Measurements from ENCODE around the gene PELI2.

PELI2 gene

DNA sequence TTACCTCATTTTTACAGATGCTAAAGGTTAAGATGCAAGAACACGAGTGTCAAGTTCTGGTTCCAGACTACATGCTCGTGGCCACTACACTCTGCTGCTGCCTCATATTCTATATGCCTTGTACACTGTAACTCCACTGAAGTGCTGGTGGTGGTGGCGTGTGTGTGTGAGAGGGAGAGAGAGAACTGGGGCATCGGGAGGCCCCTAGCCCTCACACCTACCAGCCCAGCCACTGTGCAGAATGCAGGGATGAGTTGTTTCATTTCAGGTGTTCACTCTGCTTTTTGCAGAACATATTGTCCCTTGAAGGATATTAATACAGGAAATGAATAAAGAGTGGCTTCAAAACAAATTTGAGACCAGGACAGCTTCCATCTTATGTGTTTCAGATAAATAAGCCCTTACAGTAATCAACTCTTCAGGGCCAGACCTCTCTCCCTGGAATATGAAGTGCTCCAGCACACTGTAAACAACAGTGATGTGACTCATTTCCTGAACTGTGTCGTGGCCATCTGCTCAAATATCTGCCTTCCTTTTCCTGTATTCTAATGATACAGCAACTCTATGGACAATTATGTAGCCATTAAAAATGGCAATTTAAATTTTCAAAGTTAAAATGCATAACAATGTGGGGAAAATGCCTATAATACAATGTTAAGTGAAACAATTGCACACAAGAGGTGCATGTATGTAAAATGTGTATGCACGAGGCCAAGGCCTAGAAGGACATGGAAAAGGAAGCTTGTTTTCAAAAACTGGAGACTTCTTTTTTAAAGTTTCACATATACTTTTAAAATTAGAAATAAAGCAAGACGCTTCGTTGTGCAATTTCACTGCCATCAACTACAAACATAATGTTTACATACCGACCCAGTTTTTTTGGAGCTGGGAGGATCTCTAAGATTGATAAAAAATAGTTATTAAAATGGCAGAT is 215.4 kb downstream of the PELI2 start:
- no peak for FAIRE-seq
- DNase-seq (ENCODE audit: insufficient read length, low spot score) = no peak

- DNase-seq (ENCODE audit: insufficient read length, low spot score) (no peak), FAIRE-seq (no peak)
Measured at GRCh38 chr14:56334458-56334857, 216.2 kb downstream of the PELI2 start.

DNA sequence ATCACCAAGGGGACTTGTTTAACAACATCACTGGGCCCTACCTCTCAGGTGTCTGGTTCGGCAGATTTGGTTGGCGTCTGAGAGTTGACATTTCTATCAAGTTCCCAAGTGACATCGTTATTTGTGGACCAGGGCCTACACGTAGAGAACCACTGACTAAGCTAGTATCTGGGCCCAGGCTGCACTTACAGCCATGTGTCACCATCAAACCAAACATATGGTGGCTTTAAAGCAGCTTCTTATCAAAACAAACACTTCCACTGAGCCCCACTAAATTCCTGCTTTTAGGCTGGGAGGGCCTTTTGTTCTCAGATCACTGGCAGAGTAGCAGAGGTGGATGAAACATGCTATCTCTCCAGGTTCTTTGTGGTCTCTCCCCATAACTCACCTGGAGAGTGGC is 220.5 kb downstream of the PELI2 start:
- FAIRE-seq = no peak

DNA sequence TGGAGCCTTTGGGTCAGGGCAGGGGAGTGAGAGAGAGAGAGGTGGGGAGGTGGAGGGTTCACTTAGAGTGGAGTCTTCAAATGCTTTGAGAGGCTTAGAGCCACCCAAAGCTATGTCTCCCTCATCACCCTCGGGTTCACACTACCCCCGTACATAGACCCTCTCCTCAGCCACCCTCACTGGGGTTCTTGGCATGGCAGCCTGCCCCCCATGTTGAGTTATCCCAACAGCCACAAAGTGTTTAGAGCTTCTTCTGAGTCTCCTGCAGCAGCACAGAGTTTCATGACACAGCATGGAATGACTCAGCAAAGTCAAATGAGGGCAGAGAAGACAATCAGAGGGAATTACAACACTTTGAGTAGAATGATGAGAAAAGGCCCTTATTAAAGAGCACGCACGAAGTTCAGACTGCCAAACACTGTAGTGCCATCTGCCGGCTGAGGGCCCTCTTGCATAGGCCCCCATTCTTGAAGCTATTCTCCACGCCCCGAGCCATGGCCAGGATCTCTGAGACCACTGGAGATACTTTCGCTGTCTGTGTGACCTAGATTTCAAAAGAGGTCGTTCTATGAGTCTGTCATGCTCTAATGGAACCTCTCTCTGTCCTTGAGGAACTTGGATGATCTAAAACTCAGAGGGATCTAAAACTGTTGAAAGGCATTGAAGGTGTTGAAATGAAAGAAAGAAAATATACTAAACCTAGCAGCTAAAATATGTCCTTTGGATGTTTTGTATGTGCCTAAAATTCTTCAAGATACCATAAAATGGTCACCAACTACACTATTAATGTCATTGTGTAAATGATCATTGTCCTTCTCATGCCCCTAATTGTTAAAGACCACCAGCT is 221.9 kb downstream of the PELI2 start:
- DNase-seq (ENCODE audit: insufficient read length, low spot score) (peak; percentile 13), FAIRE-seq (peak; percentile 35)

More for the DNA sequence above, 220.5 kb downstream of the PELI2 start:
- DNase-seq (ENCODE audit: insufficient read length, low spot score) = no peak

DNA sequence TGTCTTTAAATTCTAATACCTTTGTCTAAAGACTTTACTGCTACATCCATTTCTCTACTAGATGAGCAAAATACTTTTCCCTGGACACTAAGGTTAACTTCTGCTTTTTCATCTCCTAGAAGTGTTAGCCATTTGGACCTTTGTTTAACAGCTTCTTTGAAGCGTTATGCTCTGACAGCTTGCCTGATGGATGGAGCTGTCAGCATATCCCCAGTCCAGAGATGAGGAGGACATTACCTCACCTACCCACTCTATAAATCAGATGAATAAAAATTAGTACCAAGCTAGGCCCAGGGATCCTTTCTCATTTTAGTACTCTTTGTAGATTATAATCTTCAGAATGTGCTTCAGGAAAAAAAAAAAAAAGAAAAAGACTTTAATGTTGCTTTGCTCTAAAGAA is 222.7 kb downstream of the PELI2 start:
- DNase-seq (ENCODE audit: insufficient read length, low spot score) = no peak
- FAIRE-seq = no peak

DNA sequence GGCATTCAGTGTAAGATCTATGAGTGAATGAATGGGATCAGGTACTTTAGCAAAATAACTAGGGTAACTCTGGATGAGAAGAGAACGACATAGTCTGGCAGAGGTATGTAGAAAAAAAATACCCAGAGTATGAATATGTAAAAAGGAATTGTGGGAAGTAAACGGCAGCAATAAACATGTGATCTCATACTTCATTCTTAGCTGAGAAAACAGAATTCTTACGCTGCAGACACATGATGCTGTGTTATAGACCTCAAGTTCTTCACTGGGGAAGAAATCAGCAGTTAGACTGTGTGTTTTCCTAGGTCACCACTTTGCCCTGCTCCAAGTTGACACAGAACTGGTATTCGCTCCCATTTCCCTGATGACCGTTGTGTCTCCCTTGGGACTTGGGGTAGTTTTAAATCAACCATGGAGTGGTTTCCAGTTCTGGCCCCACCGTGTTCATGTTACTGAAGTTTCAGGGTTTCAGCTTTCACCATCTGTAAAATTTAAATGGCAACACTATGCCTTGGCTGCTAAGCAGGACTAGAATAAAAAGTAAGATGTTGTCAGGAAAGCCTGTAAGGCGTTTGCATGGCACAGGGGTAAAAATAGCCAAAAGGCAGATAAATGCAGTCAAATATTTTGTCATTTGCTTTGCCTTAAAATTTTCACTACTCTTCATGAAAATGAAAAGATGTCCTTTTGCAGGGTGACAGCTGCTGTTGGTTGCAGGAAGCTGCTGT is 223.7 kb downstream of the PELI2 start:
- FAIRE-seq = peak; percentile 72

DNA sequence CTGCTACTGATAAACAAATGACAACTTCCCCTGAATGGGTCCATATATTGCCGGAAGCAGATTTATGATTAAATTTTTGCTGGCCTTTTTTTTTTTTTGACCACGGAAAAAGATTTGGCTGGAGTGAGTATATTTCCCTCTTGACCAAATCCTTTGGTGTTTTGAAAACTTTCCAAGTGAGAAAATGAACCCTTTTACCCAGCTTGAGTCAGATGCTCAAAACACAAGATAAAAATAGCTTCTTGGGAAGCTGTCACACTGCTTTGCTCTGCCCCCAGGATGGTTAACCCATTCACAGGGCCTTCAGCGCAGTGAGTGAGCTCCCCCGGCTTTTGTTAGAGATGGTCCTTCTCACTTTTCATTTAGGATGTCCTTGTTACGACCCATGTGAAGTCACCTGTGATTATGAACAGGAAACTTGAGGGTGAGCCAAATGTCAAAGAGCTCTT is 224.3 kb downstream of the PELI2 start:
- DNase-seq (ENCODE audit: insufficient read length, low spot score) (no peak), FAIRE-seq (peak; percentile 58)

More for the DNA sequence above, 223.7 kb downstream of the PELI2 start:
- no peak for DNase-seq (ENCODE audit: insufficient read length, low spot score)

DNA sequence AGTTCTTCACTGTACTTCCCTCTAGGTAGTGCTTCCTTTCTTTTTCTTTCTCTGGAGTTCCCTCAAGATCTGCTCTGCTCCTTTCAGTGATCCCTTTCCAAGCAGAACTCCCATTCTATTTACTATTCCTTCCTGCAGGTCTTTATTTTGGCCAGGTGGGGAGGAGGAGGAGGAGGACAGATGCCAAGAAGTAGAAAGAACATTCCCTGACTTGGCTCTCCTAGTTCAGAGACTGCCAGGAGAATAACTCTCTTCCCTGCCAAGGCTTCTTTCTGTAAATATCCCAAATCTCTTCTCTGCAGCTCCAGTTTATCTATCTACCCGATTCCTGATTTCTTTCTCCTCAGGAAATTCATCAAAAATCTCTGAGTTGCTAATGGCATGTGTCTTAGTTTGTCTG is 231.7 kb downstream of the PELI2 start:
- no peak for FAIRE-seq
- no peak for DNase-seq (ENCODE audit: insufficient read length, low spot score)

Measured in GM19239 (cell line).